HG02973 (cell line): ENCODE data around the gene FAM72A.
"Not testable (repeated sequence)": the region's sequence is repeated elsewhere in the genome, so short reads cannot be mapped to it uniquely, and the experiment has no call there.

Experiments used
- ATAC-seq: cut with Tn5 transposase; IDR thresholded peaks from one replicate; pipeline ENCODE4 v1.9.1; 2021; ENCODE audit warnings: moderate library complexity; ENCODE audit not compliant: unreplicated experiment

The FAM72A gene

GRCh38 chr1:206215600-206216392, 13.2 kb upstream of the FAM72A start:
- ATAC-seq: not testable (repeated sequence)

GRCh38 chr1:206210802-206211201, 8.2 kb upstream of the FAM72A start:
- not testable (repeated sequence) for ATAC-seq

- ATAC-seq: not testable (repeated sequence)
Observed at GRCh38 chr1:206205569-206205968, 2.9 kb upstream of the FAM72A start.

GRCh38 chr1:206204871-206205270, 2.2 kb upstream of the FAM72A start:
- not testable (repeated sequence) for ATAC-seq

- ATAC-seq: not testable (repeated sequence)
Observed at GRCh38 chr1:206204159-206204511, 1.5 kb upstream of the FAM72A start.

- peak; percentile 2 for ATAC-seq
Observed at GRCh38 chr1:206203364-206204158, 922 bp upstream of the FAM72A start, which contains the start of gene SRGAP2. Gene SRGAP2, plus strand, starts transcription at chr1:206203541. Its CDS starts 2,430 bp downstream, at chr1:206205971.

- ATAC-seq: not testable (repeated sequence)
Observed at GRCh38 chr1:206196748-206197424, 5.8 kb downstream of the FAM72A start.

- not testable (repeated sequence) for ATAC-seq
Observed at GRCh38 chr1:206195182-206195581, 7.5 kb downstream of the FAM72A start.

- not testable (repeated sequence) for ATAC-seq
Observed at GRCh38 chr1:206186826-206187225, 15.8 kb downstream of the FAM72A start.

GRCh38 chr1:206185778-206186177, 16.9 kb downstream of the FAM72A start:
- ATAC-seq: not testable (repeated sequence)

- not testable (repeated sequence) for ATAC-seq
Observed at GRCh38 chr1:206183788-206184187, 18.9 kb downstream of the FAM72A start.

- ATAC-seq: not testable (repeated sequence)
Observed at GRCh38 chr1:206182368-206183317, 20.0 kb downstream of the FAM72A start.

GRCh38 chr1:206179666-206180065, 23.0 kb downstream of the FAM72A start:
- not testable (repeated sequence) for ATAC-seq

GRCh38 chr1:206178061-206178989, 24.3 kb downstream of the FAM72A start:
- ATAC-seq: not testable (repeated sequence)

- ATAC-seq: not testable (repeated sequence)
Observed at GRCh38 chr1:206176114-206176502, 26.5 kb downstream of the FAM72A start.

GRCh38 chr1:206175459-206176113, 27.1 kb downstream of the FAM72A start:
- not testable (repeated sequence) for ATAC-seq

GRCh38 chr1:206174182-206174868, 28.3 kb downstream of the FAM72A start:
- ATAC-seq: not testable (repeated sequence)
